Adrenal gland (tissue), 12 donors: ENCODE results near the gene NDOR1. TPM values are rescaled to one million over a fixed set of nuclear protein-coding genes. Genes with fewer than 3 reads are reported as not detected.

Source experiments
- DNase-seq, 7 donors: peaks; one replicate each; pipeline ENCODE4 v3.0.0-alpha.2; 2019 to 2020
- H3K27ac ChIP-seq, 5 donors: fragments of 200-600 bp; sonication (generic) in 4 of 5; 1 replicate in 3 of 5; 2 replicates in 2 of 5; pipeline versions ENCODE4 v1.5.1 to v1.8.0; 2016 to 2020; ENCODE audit warnings: mild to moderate bottlenecking in 1 of 5
- H3K27me3 ChIP-seq: fragments of 200-600 bp; 2 replicates; pipeline ENCODE4 v1.8.0; 2021
- H3K36me3 ChIP-seq, 2 donors: fragments of 200-600 bp; replicated peaks in 1 of 2; 1 replicate in 1 of 2; 2 replicates in 1 of 2; pipeline versions ENCODE4 v1.5.1 to v1.8.0; 2018 to 2022
- H3K4me1 ChIP-seq, 2 donors: fragments of 200-600 bp; replicated peaks in 1 of 2; 1 replicate in 1 of 2; 2 replicates in 1 of 2; pipeline versions ENCODE4 v1.5.1 to v1.8.0; 2018 to 2021
- H3K4me3 ChIP-seq, 4 donors: fragments of 200-600 bp; sonication (generic) in 3 of 4; one replicate each; pipeline ENCODE4 v1.5.1; 2016 to 2018
- H3K9me3 ChIP-seq, 3 donors: fragments of 200-600 bp; sonication (generic) in 1 of 3; replicated peaks in 1 of 3; 1 replicate in 2 of 3; 2 replicates in 1 of 3; pipeline versions ENCODE4 v1.5.1 to v1.8.0; 2016 to 2021
- CTCF ChIP-seq, 6 experiments: fragments of 450-650 bp in 4 of 6; fragments of 200-600 bp in 2 of 6; sonication (generic) in 1 of 6; IDR thresholded peaks; 1 replicate in 5 of 6; 2 replicates in 1 of 6; pipeline versions ENCODE4 v1.5.1 to v1.8.0; 2016 to 2021; ENCODE audit warnings: antibody characterized with exemption in 6 of 6, mild to moderate bottlenecking in 2 of 6, moderate library complexity in 1 of 6
- POLR2A ChIP-seq, 2 donors: fragments of 450-650 bp; IDR thresholded peaks; one replicate each; pipeline ENCODE4 v1.6.1; 2017; ENCODE audit warnings: antibody characterized with exemption in 2 of 2, mild to moderate bottlenecking in 2 of 2, moderate library complexity in 1 of 2
- WGBS, 4 donors: extraction: QIAGEN DNeasy Blood & Tissue Kit in 2 of 4; methylation state at CpG; one replicate each; pipeline versions ENCODE4 v1.1.5 to v1.1.7; 2013 to 2017; 5-methylcytosine and 5-hydroxymethylcytosine counted together
- intact Hi-C, 2 donors: fragments of 100-400 bp; cut with DNase I; formaldehyde crosslinking; loops; one replicate each; pipeline versions ENCODE4 v1.14.1 to v1.15.0; 2022 to 2023
- polyA plus RNA-seq, 3 donors: library from polyadenylated mRNA; stranded (reverse); fragments of 200-250 nt in 2 of 3; fragments of 350-450 nt in 1 of 3; fragmentation: Illumina TruSeq in 1 of 3; extraction: RNeasy Lipid Tissue Mini Kit (QIAGEN cat#74804) in 1 of 3; gene quantifications; one replicate each; pipeline ENCODE4 v1.2.3, GENCODE V29; 2013 to 2014
- total RNA-seq, 9 donors: library from RNA; depleted of rRNA in 4 of 9; stranded (reverse); fragments of >200 nt in 4 of 9; fragments of 120-200 nt in 1 of 9; fragmentation: NEBNext Ultra II Directional in 1 of 9; extraction: Animal tissue kit (Norgen Biotek cat#: 25700) in 1 of 9; gene quantifications; one replicate each; pipeline versions ENCODE4 v1.1.0 to v1.2.4, GENCODE V29; 2013 to 2023
- donor health status: healthy with polysubstance abuse.
- donor health status: Bipolar disorder and iron deficiency.
- donor health status: DM: yes; HTN: yes; CAD: no.
- donor health status: DM: no; HTN: no; CAD: no.
- donor health status: DM: no; HTN: no; CAD: no.
- donor health status: DM: yes; HTN: yes; CAD: no.

Gene NDOR1
- total and polyA plus RNA-seq, 12 donors, result 1.6 to 36.4 (median 13.7) TPM

GRCh38 chr9:137232510-137232909, 27.0 kb downstream of the NDOR1 start:
- Histone ChIP-seq H3K36me3 (no peaks in the 10 kb centered on the region), H3K27me3 (peaks cover 50% of the 10 kb centered on the region), H3K4me3 (no peak overlapping the region), H3K4me1 (peaks cover 0 to 6% of the 10 kb centered on the region in 2 donors), H3K9me3 (no peaks in the 10 kb centered on the region), H3K27ac (no peak overlapping the region)
- intact Hi-C loops, result loop anchor here in 1 of 2 donors (10.0 kb wide), 1 partner anchor 448 kb away; no protein-coding TSS in a partner anchor
- no peak for DNase-seq
- no peak for TF ChIP-seq POLR2A (IDR thresholded peaks at IDR 0.05)
- WGBS, 4 donors, result 56 to 80% (median 69%) methylated on average over 5 to 24 of the region's 24 CpGs

- DNase-seq, result no peak
- peaks cover 0 to 6% of the 10 kb centered on the region in 2 donors for H3K4me1 ChIP-seq
- TF ChIP-seq CTCF (IDR thresholded peaks at IDR 0.05), result no peak
- TF ChIP-seq POLR2A (IDR thresholded peaks at IDR 0.05), result no peak
- no peaks in the 10 kb centered on the region for H3K9me3 ChIP-seq
- no peaks in the 10 kb centered on the region for H3K36me3 ChIP-seq
- no peak overlapping the region for H3K4me3 ChIP-seq
- peaks cover 48% of the 10 kb centered on the region for H3K27me3 ChIP-seq
- no peak overlapping the region for H3K27ac ChIP-seq
- WGBS, 4 donors, result 64 to 76% (median 69%) methylated on average over 5 to 40 of the region's 40 CpGs
- intact Hi-C loops, result loop anchor here in 1 of 2 donors (10.0 kb wide), 1 partner anchor 449 kb away; no protein-coding TSS in a partner anchor
Measured at GRCh38 chr9:137233143-137233980, 27.9 kb downstream of the NDOR1 start.

GRCh38 chr9:137234055-137234697, 28.7 kb downstream of the NDOR1 start:
- whole genome bisulfite sequencing, 4 donors, result 41 to 49% (median 44%) methylated on average over 11 to 40 of the region's 40 CpGs
- Histone ChIP-seq H3K4me3 (no peak overlapping the region), H3K4me1 (peaks cover 0 to 14% of the 10 kb centered on the region in 2 donors), H3K36me3 (no peaks in the 10 kb centered on the region), H3K9me3 (no peaks in the 10 kb centered on the region), H3K27me3 (peaks cover 41% of the 10 kb centered on the region), H3K27ac (no peak overlapping the region)
- intact Hi-C loops, result loop anchor here in 1 of 2 donors (10.0 kb wide), 1 partner anchor 449 kb away; no protein-coding TSS in a partner anchor
- no peak for TF ChIP-seq POLR2A (IDR thresholded peaks at IDR 0.05)
- no peak for TF ChIP-seq CTCF (IDR thresholded peaks at IDR 0.05)
- DNase-seq, result no peak

GRCh38 chr9:137234758-137235423, 29.4 kb downstream of the NDOR1 start:
- Histone ChIP-seq H3K9me3 (no peaks in the 10 kb centered on the region), H3K36me3 (no peaks in the 10 kb centered on the region), H3K27me3 (peaks cover 37% of the 10 kb centered on the region), H3K27ac (no peak overlapping the region), H3K4me3 (no peak overlapping the region), H3K4me1 (peaks cover 3 to 21% of the 10 kb centered on the region in 2 donors)
- TF ChIP-seq CTCF (IDR thresholded peaks at IDR 0.05) (no peak), POLR2A (IDR thresholded peaks at IDR 0.05) (no peak)
- WGBS, 4 donors, result 64 to 77% (median 74%) methylated on average over 16 to 18 of the region's 18 CpGs
- no peak for DNase-seq
- intact Hi-C loops, result loop anchor here in 1 of 2 donors (10.0 kb wide), 1 partner anchor 450 kb away; no protein-coding TSS in a partner anchor
